SJCRH30 (cell line): ENCODE results near the gene PIGQ. TPM values are rescaled to one million over a fixed set of nuclear protein-coding genes. Genes with fewer than 3 reads are reported as not detected.
"Not testable (repeated sequence)": the region's sequence is repeated elsewhere in the genome, so short reads cannot be mapped to it uniquely, and the experiment has no call there.

ENCODE experiments used
- DNase-seq, 2 experiments: peaks; one replicate each; pipeline ENCODE4 v3.0.0-alpha.2; 2015 to 2020
- H3K27ac ChIP-seq: fragments of 250-450 bp; sonication (Bioruptor Pico); 2 replicates; pipeline ENCODE4 v1.5.1; 2020; ENCODE audit warnings: mild to moderate bottlenecking, moderate library complexity
- H3K27me3 ChIP-seq: fragments of 250-450 bp; sonication (Bioruptor Pico); 2 replicates; pipeline ENCODE4 v1.5.1; 2020; ENCODE audit warnings: mild to moderate bottlenecking, moderate library complexity
- H3K36me3 ChIP-seq: fragments of 250-450 bp; sonication (Bioruptor Pico); 2 replicates; pipeline ENCODE4 v1.5.1; 2020; ENCODE audit warnings: mild to moderate bottlenecking, moderate library complexity
- H3K4me1 ChIP-seq: fragments of 250-450 bp; sonication (Bioruptor Pico); 2 replicates; pipeline ENCODE4 v1.5.1; 2020; ENCODE audit warnings: mild to moderate bottlenecking, moderate library complexity
- H3K4me3 ChIP-seq: fragments of 250-450 bp; sonication (Bioruptor Pico); 2 replicates; pipeline ENCODE4 v1.5.1; 2020; ENCODE audit warnings: mild to moderate bottlenecking, moderate library complexity
- H3K9me3 ChIP-seq: fragments of 250-450 bp; sonication (Bioruptor Pico); replicated peaks from 2 replicates; pipeline ENCODE4 v1.5.1; 2020; ENCODE audit warnings: mild to moderate bottlenecking, moderate library complexity
- total RNA-seq: library from RNA; depleted of rRNA; stranded (reverse); fragments of >200 nt; shearing (Covaris generic); gene quantifications from 2 replicates; pipeline ENCODE4 v1.2.3, GENCODE V29; 2014

PIGQ gene
- total RNA-seq, 1 experiment from 2014 or later, result 24.4 TPM

DNA sequence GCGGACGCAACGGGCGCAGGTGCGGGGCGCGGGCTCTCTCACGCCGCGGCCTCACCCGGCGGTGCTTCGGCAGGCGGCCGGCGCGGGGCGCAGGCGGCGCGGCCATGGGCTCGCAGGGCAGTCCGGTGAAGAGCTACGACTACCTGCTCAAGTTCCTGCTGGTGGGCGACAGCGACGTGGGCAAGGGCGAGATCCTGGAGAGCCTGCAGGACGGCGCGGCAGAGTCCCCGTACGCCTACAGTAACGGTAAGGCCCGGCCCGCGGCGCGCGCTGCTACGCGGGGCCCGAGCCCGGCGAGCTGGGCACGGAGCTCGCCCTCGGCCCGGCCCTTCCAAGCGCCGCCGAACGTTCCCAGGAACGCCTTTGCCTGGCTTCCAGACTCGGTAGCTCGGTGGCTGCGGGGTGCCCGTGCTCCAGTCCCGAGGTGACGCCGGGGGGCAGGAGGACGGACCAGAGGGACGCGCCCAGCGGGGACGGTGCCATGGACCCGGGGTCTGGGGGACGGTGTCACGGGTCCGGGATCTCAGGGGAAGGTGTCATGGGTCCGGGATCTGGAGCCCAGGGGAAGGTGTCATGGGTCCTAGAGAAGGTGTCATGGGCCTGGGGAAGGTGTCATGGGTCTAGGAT lies 20.5 kb downstream of the PIGQ start:
- Histone ChIP-seq H3K4me3 (peak overlapping the region; percentile 74), H3K27me3 (no peaks in the 10 kb centered on the region), H3K27ac (no peak overlapping the region), H3K36me3 (no peaks in the 10 kb centered on the region), H3K4me1 (no peaks in the 10 kb centered on the region), H3K9me3 (no peaks in the 10 kb centered on the region)
- no peak for DNase-seq

DNA sequence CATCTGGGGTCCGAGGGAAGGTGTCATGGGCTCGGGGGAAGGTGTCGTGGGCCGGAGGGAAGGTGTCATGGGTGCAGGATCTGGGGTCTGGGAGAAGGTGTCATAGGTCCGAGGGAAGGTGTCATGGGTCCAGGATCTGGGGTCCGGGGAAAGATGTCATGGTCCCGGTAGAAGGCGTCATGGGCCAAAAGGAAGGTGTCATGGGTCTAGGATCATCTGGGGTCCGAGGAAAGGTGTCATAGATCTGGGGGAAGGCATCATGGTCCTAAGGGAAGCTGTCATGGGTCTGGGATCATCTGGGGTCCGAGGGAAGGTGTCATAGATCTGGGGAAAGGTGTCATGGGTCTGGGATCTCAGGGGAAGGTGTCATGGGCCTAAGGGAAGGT lies 21.0 kb downstream of the PIGQ start:
- no peaks in the 10 kb centered on the region for H3K27me3 ChIP-seq
- no peaks in the 10 kb centered on the region for H3K9me3 ChIP-seq
- no peak for DNase-seq
- no peaks in the 10 kb centered on the region for H3K4me1 ChIP-seq
- peak overlapping the region; percentile 74 for H3K4me3 ChIP-seq
- no peak overlapping the region for H3K27ac ChIP-seq
- no peaks in the 10 kb centered on the region for H3K36me3 ChIP-seq

- Histone ChIP-seq H3K4me1 (no peaks in the 10 kb centered on the region), H3K36me3 (no peaks in the 10 kb centered on the region), H3K9me3 (no peaks in the 10 kb centered on the region), H3K4me3 (no peak overlapping the region), H3K27ac (no peak overlapping the region), H3K27me3 (no peaks in the 10 kb centered on the region)
- no peak for DNase-seq
Measured at GRCh38 chr16:591231-591630, 21.5 kb downstream of the PIGQ start.

- no peak for DNase-seq
- H3K27ac ChIP-seq, result no peak overlapping the region
- H3K9me3 ChIP-seq, result no peaks in the 10 kb centered on the region
- H3K4me3 ChIP-seq, result no peak overlapping the region
- no peaks in the 10 kb centered on the region for H3K36me3 ChIP-seq
- H3K4me1 ChIP-seq, result no peaks in the 10 kb centered on the region
- H3K27me3 ChIP-seq, result no peaks in the 10 kb centered on the region
Measured at GRCh38 chr16:591892-592517, 22.2 kb downstream of the PIGQ start.

- no peaks in the 10 kb centered on the region for H3K27me3 ChIP-seq
- no peaks in the 10 kb centered on the region for H3K4me1 ChIP-seq
- no peaks in the 10 kb centered on the region for H3K9me3 ChIP-seq
- no peak overlapping the region for H3K27ac ChIP-seq
- no peaks in the 10 kb centered on the region for H3K36me3 ChIP-seq
- DNase-seq, result no peak
- H3K4me3 ChIP-seq, result no peak overlapping the region
Measured at GRCh38 chr16:592518-593306, 22.9 kb downstream of the PIGQ start.

DNA sequence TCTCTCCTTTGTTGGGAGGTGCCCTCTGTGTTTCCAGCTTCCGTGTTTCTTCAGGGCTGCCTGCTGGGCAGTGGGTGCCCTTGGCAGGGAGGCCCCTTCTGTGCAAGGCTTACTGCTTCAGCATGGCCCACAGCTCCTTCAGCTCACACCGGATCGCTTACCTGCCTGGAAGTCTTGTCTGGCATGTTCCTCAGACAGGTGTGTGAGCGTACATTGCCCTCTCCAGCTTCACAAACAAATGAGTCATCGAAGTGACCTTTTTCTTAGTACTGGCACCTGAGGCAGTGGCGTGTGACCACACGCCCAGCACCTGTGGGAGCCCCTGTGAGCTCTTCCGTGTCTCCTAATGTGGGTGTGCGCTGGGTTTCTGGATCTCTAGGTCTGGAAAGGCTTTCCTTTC lies 23.6 kb downstream of the PIGQ start:
- no peak for DNase-seq
- Histone ChIP-seq H3K4me3 (no peak overlapping the region), H3K36me3 (no peaks in the 10 kb centered on the region), H3K27ac (no peak overlapping the region), H3K4me1 (no peaks in the 10 kb centered on the region), H3K9me3 (no peaks in the 10 kb centered on the region), H3K27me3 (no peaks in the 10 kb centered on the region)

DNA sequence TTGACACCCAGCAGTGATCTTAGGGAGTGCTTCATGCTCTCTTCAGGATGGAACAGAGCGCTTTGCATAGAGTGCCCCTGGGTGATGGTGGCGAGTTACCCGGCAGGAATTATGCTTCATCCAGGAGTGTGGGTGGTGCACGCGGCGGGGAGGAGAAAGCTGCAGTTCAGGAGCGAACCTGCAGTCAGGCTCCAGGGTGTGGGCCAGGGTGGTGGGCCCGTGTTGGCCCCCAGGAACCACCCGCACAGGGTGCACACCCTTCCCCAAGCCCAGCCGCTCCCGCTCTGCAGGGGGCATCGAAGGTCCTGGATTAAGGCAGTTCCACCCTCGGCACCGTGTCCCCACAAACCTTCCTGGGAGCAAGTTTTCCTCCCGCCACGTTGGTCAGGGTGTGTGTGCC lies 24.0 kb downstream of the PIGQ start:
- H3K36me3 ChIP-seq, result no peaks in the 10 kb centered on the region
- no peaks in the 10 kb centered on the region for H3K4me1 ChIP-seq
- H3K27me3 ChIP-seq, result no peaks in the 10 kb centered on the region
- no peaks in the 10 kb centered on the region for H3K9me3 ChIP-seq
- H3K27ac ChIP-seq, result no peak overlapping the region
- no peak overlapping the region for H3K4me3 ChIP-seq
- no peak for DNase-seq

GRCh38 chr16:595094-595528 lies 25.3 kb downstream of the PIGQ start:
- Histone ChIP-seq H3K4me3 (no peak overlapping the region), H3K27me3 (no peaks in the 10 kb centered on the region)
- DNase-seq, result no peak

DNA sequence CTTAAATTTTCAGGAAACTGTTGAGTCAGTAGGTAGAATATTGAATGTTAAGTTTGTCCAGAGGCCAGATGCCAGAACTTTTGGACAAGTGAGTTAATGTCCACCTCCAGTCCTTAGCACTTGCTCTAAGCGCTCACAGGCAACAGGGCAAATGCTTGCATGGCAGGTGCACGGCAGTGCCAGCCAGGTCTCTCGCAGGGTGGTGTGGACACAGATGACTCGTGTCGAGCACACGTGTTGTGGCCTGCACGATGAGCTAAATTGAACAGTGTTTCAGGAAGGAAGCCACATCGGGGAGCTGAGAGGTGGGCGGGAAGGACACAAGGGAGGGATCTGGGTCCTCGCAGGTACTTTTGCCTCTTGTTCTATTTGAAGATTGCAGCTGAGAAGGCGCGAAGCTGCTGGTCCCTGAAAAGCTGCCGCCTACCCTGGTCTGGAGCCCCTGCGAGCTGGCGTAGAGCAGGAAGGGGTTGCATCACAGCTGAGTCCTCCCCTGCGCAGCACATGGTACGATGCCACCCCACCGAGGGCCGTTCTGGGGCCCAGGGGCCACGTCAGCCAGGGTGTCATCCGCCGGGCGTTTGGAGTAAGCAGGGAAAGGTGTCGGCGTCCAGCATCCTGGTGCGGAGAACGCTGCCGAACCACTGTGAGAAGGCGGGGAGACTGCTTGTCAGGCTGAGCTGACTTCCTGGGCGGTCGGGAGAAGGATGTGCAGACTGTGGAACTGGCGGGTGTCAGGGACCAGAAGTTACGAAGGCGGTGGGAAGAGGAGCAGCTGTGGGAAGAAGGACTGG lies 26.4 kb downstream of the PIGQ start:
- H3K4me3 ChIP-seq, result no peak overlapping the region
- no peak overlapping the region for H3K27ac ChIP-seq
- no peak for DNase-seq
- H3K4me1 ChIP-seq, result no peaks in the 10 kb centered on the region
- no peaks in the 10 kb centered on the region for H3K27me3 ChIP-seq
- H3K9me3 ChIP-seq, result no peaks in the 10 kb centered on the region
- H3K36me3 ChIP-seq, result no peaks in the 10 kb centered on the region

More at GRCh38 chr16:595094-595528, 25.3 kb downstream of the PIGQ start:
- no peaks in the 10 kb centered on the region for H3K4me1 ChIP-seq
- no peaks in the 10 kb centered on the region for H3K36me3 ChIP-seq
- H3K9me3 ChIP-seq, result no peaks in the 10 kb centered on the region
- H3K27ac ChIP-seq, result no peak overlapping the region

GRCh38 chr16:596736-597060 lies 26.9 kb downstream of the PIGQ start:
- no peak for DNase-seq
- Histone ChIP-seq H3K36me3 (no peaks in the 10 kb centered on the region), H3K27me3 (no peaks in the 10 kb centered on the region), H3K4me3 (no peak overlapping the region), H3K27ac (no peak overlapping the region), H3K4me1 (no peaks in the 10 kb centered on the region), H3K9me3 (no peaks in the 10 kb centered on the region)

DNA sequence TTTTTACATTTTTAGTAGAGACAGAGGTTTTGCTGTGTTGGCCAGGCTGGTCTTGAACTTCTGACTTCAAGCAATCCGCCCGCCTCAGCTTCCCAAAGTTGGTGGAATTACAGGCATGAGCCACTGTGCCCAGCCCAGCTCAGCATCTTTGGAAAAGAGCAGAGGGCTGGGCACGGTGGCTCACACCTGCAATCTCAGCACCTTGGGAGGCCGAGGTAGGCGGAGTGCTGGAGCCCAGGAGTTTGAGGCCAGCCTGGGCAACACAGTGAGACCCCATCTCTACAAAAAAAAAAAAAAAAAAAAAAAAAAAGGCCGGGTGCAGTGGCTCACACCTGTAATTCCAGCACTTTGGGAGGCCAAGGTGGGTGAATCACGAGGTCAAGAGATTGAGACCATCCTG lies 27.9 kb downstream of the PIGQ start:
- H3K36me3 ChIP-seq, H3K27ac ChIP-seq, H3K4me1 ChIP-seq, H3K9me3 ChIP-seq, DNase-seq, H3K27me3 ChIP-seq, H3K4me3 ChIP-seq: not testable (repeated sequence)

- H3K36me3 ChIP-seq, result no peaks in the 10 kb centered on the region
- H3K4me3 ChIP-seq, result no peak overlapping the region
- no peaks in the 10 kb centered on the region for H3K9me3 ChIP-seq
- H3K27ac ChIP-seq, result no peak overlapping the region
- H3K27me3 ChIP-seq, result no peaks in the 10 kb centered on the region
- DNase-seq, result no peak
- H3K4me1 ChIP-seq, result no peaks in the 10 kb centered on the region
Measured at GRCh38 chr16:598823-599739, 29.3 kb downstream of the PIGQ start.

DNA sequence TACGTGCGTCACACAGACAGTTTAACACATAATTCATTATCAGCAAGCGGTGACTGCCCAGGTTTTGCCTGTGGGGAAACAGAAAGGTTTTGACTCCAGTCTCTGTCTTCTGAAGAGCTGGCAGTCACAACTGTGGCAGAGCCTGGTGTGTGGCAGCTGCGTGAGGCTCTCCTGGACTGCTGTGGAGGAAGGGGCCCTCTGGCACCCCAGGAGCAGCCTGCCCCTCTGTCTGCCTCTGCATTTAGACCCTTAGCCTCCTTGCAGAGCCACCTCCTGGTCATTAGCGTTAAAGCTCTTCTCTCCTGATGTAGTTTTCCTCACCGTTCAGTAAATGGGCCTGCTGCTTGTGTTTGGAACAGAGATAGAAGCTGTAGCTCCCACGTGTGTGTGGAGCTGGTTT lies 31.0 kb downstream of the PIGQ start:
- Histone ChIP-seq H3K27me3 (no peaks in the 10 kb centered on the region), H3K4me3 (no peak overlapping the region), H3K27ac (no peak overlapping the region), H3K9me3 (no peaks in the 10 kb centered on the region; the same call in 1 of the 2 replicates), H3K4me1 (no peaks in the 10 kb centered on the region), H3K36me3 (no peaks in the 10 kb centered on the region)
- no peak for DNase-seq

- Histone ChIP-seq H3K4me1 (no peaks in the 10 kb centered on the region), H3K27ac (no peak overlapping the region), H3K36me3 (no peaks in the 10 kb centered on the region), H3K9me3 (no peaks in the 10 kb centered on the region; the same call in 1 of the 2 replicates), H3K27me3 (no peaks in the 10 kb centered on the region), H3K4me3 (no peak overlapping the region)
- no peak for DNase-seq
Measured at GRCh38 chr16:603933-604332, 34.2 kb downstream of the PIGQ start.
